Choroid plexus epithelial cell (primary cell): Measurements from ENCODE around the gene TARS3.

Source experiments
- DNase-seq: peaks from one replicate; pipeline ENCODE4 v3.0.0-alpha.2; 2010; ENCODE audit warnings: low read depth
- H3K4me3 ChIP-seq: 2 replicates; pipeline ENCODE4 v1.5.1; 2011; ENCODE audit warnings: low read depth, mild to moderate bottlenecking, control low read depth, low read length, moderate library complexity
- TF ChIP-seq, protein P1 (sequence below): conservative IDR thresholded peaks from 2 replicates; pipeline ENCODE4 v1.5.1; 2011; ENCODE audit warnings: low read depth, mild to moderate bottlenecking, control low read depth, inconsistent platforms, low read length, moderate library complexity

TARS3 gene

DNA sequence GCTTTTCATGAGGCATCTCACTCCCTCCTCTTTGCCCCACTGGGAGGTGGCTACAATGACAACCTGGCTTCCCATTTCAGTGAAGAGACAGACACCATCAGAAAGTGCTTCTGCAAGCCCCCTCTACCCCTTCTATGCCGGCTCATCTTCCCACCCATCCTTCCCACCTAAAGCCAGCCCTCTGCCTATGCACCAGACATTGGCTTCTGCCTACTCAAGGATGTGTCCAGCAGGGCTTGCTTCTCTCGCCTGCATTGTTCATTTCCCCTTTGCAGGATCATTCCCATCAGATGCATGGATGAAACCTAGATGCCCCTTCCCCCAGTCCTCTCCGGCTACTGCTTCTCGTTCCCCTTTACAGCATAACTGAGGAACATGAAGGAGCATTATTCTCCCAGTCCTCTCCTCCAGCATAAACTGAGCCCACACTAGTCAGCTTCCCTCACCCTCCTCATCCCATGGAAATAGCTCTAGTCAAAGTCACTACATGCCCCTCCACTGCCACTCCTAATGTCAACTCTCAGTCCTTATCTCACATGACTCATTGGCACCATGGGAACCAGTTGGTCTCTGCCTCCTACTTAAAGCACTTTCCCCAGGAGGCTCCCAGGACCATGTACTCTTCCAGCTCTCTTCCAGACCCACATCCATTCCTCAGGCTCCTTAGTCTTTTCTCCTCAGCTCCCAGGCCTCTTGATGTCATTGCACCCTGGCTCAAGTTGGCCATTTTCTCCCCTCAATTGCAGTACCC lies 120.0 kb downstream of the TARS3 start:
- TF ChIP-seq, protein P1, sequence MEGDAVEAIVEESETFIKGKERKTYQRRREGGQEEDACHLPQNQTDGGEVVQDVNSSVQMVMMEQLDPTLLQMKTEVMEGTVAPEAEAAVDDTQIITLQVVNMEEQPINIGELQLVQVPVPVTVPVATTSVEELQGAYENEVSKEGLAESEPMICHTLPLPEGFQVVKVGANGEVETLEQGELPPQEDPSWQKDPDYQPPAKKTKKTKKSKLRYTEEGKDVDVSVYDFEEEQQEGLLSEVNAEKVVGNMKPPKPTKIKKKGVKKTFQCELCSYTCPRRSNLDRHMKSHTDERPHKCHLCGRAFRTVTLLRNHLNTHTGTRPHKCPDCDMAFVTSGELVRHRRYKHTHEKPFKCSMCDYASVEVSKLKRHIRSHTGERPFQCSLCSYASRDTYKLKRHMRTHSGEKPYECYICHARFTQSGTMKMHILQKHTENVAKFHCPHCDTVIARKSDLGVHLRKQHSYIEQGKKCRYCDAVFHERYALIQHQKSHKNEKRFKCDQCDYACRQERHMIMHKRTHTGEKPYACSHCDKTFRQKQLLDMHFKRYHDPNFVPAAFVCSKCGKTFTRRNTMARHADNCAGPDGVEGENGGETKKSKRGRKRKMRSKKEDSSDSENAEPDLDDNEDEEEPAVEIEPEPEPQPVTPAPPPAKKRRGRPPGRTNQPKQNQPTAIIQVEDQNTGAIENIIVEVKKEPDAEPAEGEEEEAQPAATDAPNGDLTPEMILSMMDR, result no peak
- no peak for DNase-seq
- H3K4me3 ChIP-seq, result no peak overlapping the region
